SU-DHL-6 (cell line): Measurements from ENCODE around the gene BLCAP.

Experiments used
- H2AFZ ChIP-seq: fragments of 200-600 bp; sonication (generic); 2 replicates; pipeline ENCODE4 v1.6.1; 2014; ENCODE audit warnings: low read depth, mild to moderate bottlenecking, moderate library complexity, mixed read lengths, antibody characterized with exemption, low read length; ENCODE audit not compliant: severe bottlenecking
- H3F3A ChIP-seq: fragments of 200-600 bp; shearing (Covaris generic); 2 replicates; pipeline ENCODE4 v1.6.0; 2016; ENCODE audit warnings: antibody characterized with exemption, mild to moderate bottlenecking; ENCODE audit not compliant: insufficient read depth
- H3K27ac ChIP-seq: fragments of 200-600 bp; sonication (generic); 2 replicates; pipeline ENCODE4 v1.5.1; 2016; ENCODE audit warnings: low read depth, mild to moderate bottlenecking, low read length, moderate library complexity, mixed read lengths
- H3K27me3 ChIP-seq: fragments of 200-600 bp; sonication (generic), shearing (Covaris generic); 2 replicates; pipeline ENCODE4 v1.6.0; 2014; ENCODE audit warnings: mild to moderate bottlenecking, low read length
- H3K36me3 ChIP-seq: fragments of 200-600 bp; sonication (generic); 2 replicates; pipeline ENCODE4 v1.6.1; 2014; ENCODE audit warnings: mild to moderate bottlenecking, low read length, mixed read lengths
- H3K4me2 ChIP-seq: fragments of 300-600, 200-600 bp; shearing (Covaris generic), sonication (generic); 2 replicates; pipeline ENCODE4 v1.6.0; 2014; ENCODE audit warnings: low read length, low read depth, mild to moderate bottlenecking; ENCODE audit not compliant: poor library complexity, severe bottlenecking
- H3K4me3 ChIP-seq: fragments of 200-600 bp; sonication (generic); 2 replicates; pipeline ENCODE4 v1.5.1; 2014; ENCODE audit warnings: antibody characterized with exemption, low read length, mild to moderate bottlenecking, mixed read lengths; ENCODE audit not compliant: insufficient read depth, poor library complexity, severe bottlenecking
- H3K79me2 ChIP-seq: fragments of 200-600 bp; sonication (generic); 2 replicates; pipeline ENCODE4 v1.6.1; 2014; ENCODE audit warnings: mild to moderate bottlenecking, low read length, moderate library complexity; ENCODE audit not compliant: insufficient read depth
- H3K9ac ChIP-seq: fragments of 200-600 bp; sonication (generic); 2 replicates; pipeline ENCODE4 v1.7.0; 2014; ENCODE audit warnings: mild to moderate bottlenecking, low read length
- H3K9me2 ChIP-seq: fragments of 200-600 bp; sonication (generic); replicated peaks from 2 replicates; pipeline ENCODE4 v1.6.1; 2014; ENCODE audit warnings: low read length; ENCODE audit not compliant: insufficient read depth
- H3K9me3 ChIP-seq: fragments of 200-600 bp; sonication (generic); 2 replicates; pipeline ENCODE4 v1.6.1; 2014; ENCODE audit warnings: low read length, mixed read lengths; ENCODE audit not compliant: insufficient read depth
- H4K20me1 ChIP-seq: fragments of 200-600 bp; sonication (generic); 2 replicates; pipeline ENCODE4 v1.6.1; 2014; ENCODE audit warnings: low read depth, mild to moderate bottlenecking, antibody characterized with exemption, low read length, moderate library complexity, mixed read lengths
- EZH2phosphoT487 ChIP-seq: fragments of 200-600 bp; sonication (generic), shearing (Covaris generic); conservative IDR thresholded peaks from 2 replicates; pipeline ENCODE4 v1.6.1; 2018; ENCODE audit warnings: mild to moderate bottlenecking, antibody characterized with exemption, low read length, moderate library complexity, mixed read lengths
- TF ChIP-seq, protein P1 (sequence below): fragments of 200-600 bp; sonication (generic); IDR thresholded peaks from one replicate; pipeline ENCODE4 v1.5.1; 2017; ENCODE audit warnings: antibody characterized with exemption, mild to moderate bottlenecking, low read length, moderate library complexity; ENCODE audit not compliant: insufficient read depth, poor library complexity, severe bottlenecking

BLCAP gene

DNA sequence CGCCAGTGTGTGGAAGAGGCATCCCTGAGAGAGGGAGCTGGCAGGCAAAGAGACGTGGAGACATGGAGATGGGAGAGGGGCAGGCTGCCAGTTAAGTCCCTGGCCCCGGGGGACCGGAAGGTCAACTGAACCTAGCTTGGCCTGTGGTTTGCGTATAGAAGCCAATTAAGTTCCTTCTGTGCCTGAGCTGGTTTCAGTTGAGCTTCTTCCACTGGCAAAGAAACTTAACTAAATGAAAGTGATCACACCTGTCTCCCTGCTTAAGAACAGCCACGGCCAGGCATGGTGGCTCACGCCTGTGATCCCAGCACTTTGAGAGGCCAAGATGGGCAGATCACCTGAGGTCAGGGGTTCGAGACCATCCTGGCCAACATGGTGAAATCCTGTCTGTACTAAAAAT is 33.4 kb downstream of the BLCAP start:
- Histone ChIP-seq H3K9me3 (no peaks in the 10 kb centered on the region), H3K79me2 (no peaks in the 10 kb centered on the region), H2AFZ (no peak overlapping the region), H3K9ac (no peak overlapping the region), H3K27ac (no peak overlapping the region), H3K4me3 (no peak overlapping the region), H3F3A (no peaks in the 10 kb centered on the region), H3K4me2 (no peak overlapping the region), H3K9me2 (no peaks in the 10 kb centered on the region), H4K20me1 (no peaks in the 10 kb centered on the region), H3K36me3 (no peaks in the 10 kb centered on the region), H3K27me3 (no peaks in the 10 kb centered on the region)
- no peak for TF ChIP-seq EZH2phosphoT487
- TF ChIP-seq, protein P1, sequence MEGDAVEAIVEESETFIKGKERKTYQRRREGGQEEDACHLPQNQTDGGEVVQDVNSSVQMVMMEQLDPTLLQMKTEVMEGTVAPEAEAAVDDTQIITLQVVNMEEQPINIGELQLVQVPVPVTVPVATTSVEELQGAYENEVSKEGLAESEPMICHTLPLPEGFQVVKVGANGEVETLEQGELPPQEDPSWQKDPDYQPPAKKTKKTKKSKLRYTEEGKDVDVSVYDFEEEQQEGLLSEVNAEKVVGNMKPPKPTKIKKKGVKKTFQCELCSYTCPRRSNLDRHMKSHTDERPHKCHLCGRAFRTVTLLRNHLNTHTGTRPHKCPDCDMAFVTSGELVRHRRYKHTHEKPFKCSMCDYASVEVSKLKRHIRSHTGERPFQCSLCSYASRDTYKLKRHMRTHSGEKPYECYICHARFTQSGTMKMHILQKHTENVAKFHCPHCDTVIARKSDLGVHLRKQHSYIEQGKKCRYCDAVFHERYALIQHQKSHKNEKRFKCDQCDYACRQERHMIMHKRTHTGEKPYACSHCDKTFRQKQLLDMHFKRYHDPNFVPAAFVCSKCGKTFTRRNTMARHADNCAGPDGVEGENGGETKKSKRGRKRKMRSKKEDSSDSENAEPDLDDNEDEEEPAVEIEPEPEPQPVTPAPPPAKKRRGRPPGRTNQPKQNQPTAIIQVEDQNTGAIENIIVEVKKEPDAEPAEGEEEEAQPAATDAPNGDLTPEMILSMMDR, result no peak

DNA sequence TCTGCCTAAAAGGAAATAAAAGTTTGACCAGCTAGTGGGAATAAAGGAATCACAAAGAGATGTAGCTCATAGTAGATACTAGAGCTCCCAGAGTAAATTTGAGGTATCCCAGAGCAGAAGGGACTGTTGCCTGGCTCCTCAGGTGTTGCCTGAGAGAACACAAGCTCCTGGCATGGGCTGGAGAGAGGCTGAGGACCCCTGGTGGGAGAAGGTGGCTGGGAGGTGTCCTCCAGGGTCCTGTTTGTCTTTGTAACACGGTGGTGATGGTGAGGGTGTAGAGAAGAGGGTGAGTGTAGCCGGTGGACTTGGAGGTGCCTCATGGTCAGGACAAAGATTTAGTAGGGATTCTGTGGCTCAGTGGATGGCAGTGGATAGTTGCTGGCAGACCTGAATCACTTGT is 34.7 kb downstream of the BLCAP start:
- no peaks in the 10 kb centered on the region for H3K36me3 ChIP-seq
- H3K27me3 ChIP-seq, result no peaks in the 10 kb centered on the region
- no peak overlapping the region for H3K4me3 ChIP-seq
- H4K20me1 ChIP-seq, result no peaks in the 10 kb centered on the region
- H3K9me2 ChIP-seq, result no peaks in the 10 kb centered on the region
- no peak overlapping the region for H3K27ac ChIP-seq
- no peak overlapping the region for H2AFZ ChIP-seq
- H3F3A ChIP-seq, result no peaks in the 10 kb centered on the region
- no peak overlapping the region for H3K9ac ChIP-seq
- no peak overlapping the region for H3K4me2 ChIP-seq
- no peaks in the 10 kb centered on the region for H3K9me3 ChIP-seq
- H3K79me2 ChIP-seq, result no peaks in the 10 kb centered on the region
- TF ChIP-seq, protein P1, result no peak
- no peak for TF ChIP-seq EZH2phosphoT487

DNA sequence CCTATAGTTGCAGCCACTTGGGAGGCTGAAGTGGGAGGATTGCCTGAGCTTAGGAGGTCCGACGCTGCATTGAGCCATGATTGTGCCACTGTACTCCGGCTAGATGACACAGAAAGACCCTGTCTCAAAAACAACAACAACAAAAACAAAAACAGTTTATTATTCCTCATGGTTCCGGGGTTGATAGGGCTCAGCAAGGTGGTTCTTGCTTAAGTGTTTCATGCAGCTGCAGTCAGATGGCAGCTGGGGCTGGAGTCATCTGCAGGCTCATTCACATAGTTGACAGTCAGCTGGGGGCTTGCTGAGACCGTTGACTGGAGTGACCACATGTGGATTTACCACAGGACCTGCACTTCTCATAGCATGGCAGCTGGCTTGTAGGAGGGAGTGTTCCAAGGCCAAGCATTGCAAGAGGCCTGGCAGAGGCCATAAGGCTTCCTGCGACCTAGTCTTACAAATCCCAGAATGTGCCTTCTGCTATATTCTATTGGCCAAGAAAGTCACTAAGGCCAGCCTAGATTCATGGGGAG is 35.5 kb downstream of the BLCAP start:
- no peak overlapping the region for H3K4me2 ChIP-seq
- H3K36me3 ChIP-seq, result no peaks in the 10 kb centered on the region
- no peaks in the 10 kb centered on the region for H3K79me2 ChIP-seq
- no peaks in the 10 kb centered on the region for H3F3A ChIP-seq
- H2AFZ ChIP-seq, result no peak overlapping the region
- no peaks in the 10 kb centered on the region for H4K20me1 ChIP-seq
- no peak overlapping the region for H3K27ac ChIP-seq
- H3K9me3 ChIP-seq, result no peaks in the 10 kb centered on the region
- H3K9ac ChIP-seq, result no peak overlapping the region
- H3K27me3 ChIP-seq, result no peaks in the 10 kb centered on the region
- TF ChIP-seq, protein P1, result no peak
- no peak for TF ChIP-seq EZH2phosphoT487
- no peak overlapping the region for H3K4me3 ChIP-seq
- H3K9me2 ChIP-seq, result no peaks in the 10 kb centered on the region
